H9 (cell line): Measurements from ENCODE around the gene CCDC192. TPM values are rescaled to one million over a fixed set of nuclear protein-coding genes. Genes with fewer than 3 reads are reported as not detected.

Experiments used
- DNase-seq: peaks from one replicate; pipeline ENCODE4 v3.0.0-alpha.2; 2017
- H2AFZ ChIP-seq: one replicate; pipeline ENCODE4 v1.6.1; 2013; ENCODE audit warnings: mild to moderate bottlenecking, low read length, control low read depth, moderate library complexity
- H2AK5ac ChIP-seq: 2 replicates; pipeline ENCODE4 v1.6.1; 2013; ENCODE audit warnings: low read length, control low read depth, mixed read lengths; ENCODE audit not compliant: insufficient read length
- H2BK120ac ChIP-seq: one replicate; pipeline ENCODE4 v1.6.1; 2013; ENCODE audit warnings: low read depth, mild to moderate bottlenecking, low read length, control low read depth, inconsistent platforms; ENCODE audit not compliant: poor library complexity, severe bottlenecking
- H2BK12ac ChIP-seq: 2 replicates; pipeline ENCODE4 v1.6.1; 2013; ENCODE audit warnings: low read length, control low read depth, mixed read lengths, low read depth; ENCODE audit not compliant: insufficient read length
- H2BK15ac ChIP-seq: 2 replicates; pipeline ENCODE4 v1.6.1; 2013; ENCODE audit warnings: low read depth, low read length, control low read depth
- H2BK20ac ChIP-seq: one replicate; pipeline ENCODE4 v1.6.1; 2013; ENCODE audit warnings: low read depth, mild to moderate bottlenecking, low read length, control low read depth, inconsistent platforms; ENCODE audit not compliant: poor library complexity, severe bottlenecking
- H2BK5ac ChIP-seq: 2 replicates; pipeline ENCODE4 v1.6.1; 2013; ENCODE audit warnings: low read length, control low read depth, mixed read lengths; ENCODE audit not compliant: insufficient read length
- H3K14ac ChIP-seq: 2 replicates; pipeline ENCODE4 v1.6.1; 2013; ENCODE audit warnings: low read length, control low read depth; ENCODE audit not compliant: insufficient read depth
- H3K18ac ChIP-seq: 2 replicates; pipeline ENCODE4 v1.6.1; 2013; ENCODE audit warnings: low read depth, mild to moderate bottlenecking, mixed read lengths, low read length, control low read depth; ENCODE audit not compliant: insufficient read length
- H3K23ac ChIP-seq: 2 replicates; pipeline ENCODE4 v1.6.1; 2013; ENCODE audit warnings: low read length, control low read depth, mixed read lengths, low read depth; ENCODE audit not compliant: insufficient read length
- H3K23me2 ChIP-seq: 2 replicates; pipeline ENCODE4 v1.6.1; 2013; ENCODE audit warnings: low read depth, mild to moderate bottlenecking, mixed read lengths, low read length, control low read depth; ENCODE audit not compliant: insufficient read length, poor library complexity, severe bottlenecking
- H3K27ac ChIP-seq: 2 replicates; pipeline ENCODE4 v1.5.1; 2013; ENCODE audit warnings: low read length, control low read depth, mixed read lengths, low read depth; ENCODE audit not compliant: insufficient read length
- H3K27me3 ChIP-seq: 2 replicates; pipeline ENCODE4 v1.6.1; 2013; ENCODE audit warnings: low read length, control low read depth, inconsistent platforms; ENCODE audit not compliant: insufficient read depth
- H3K4ac ChIP-seq: 2 replicates; pipeline ENCODE4 v1.6.1; 2013; ENCODE audit warnings: low read depth, mild to moderate bottlenecking, control low read depth, inconsistent platforms, low read length, moderate library complexity
- H3K4me1 ChIP-seq: 2 replicates; pipeline ENCODE4 v1.6.1; 2013; ENCODE audit warnings: low read length, control low read depth, inconsistent platforms; ENCODE audit not compliant: insufficient read depth
- H3K4me2 ChIP-seq: 2 replicates; pipeline ENCODE4 v1.6.1; 2013; ENCODE audit warnings: low read length, control low read depth, mixed read lengths; ENCODE audit not compliant: insufficient read length, insufficient read depth
- H3K56ac ChIP-seq: 2 replicates; pipeline ENCODE4 v1.6.1; 2013; ENCODE audit warnings: low read depth, mild to moderate bottlenecking, mixed read lengths, low read length, control low read depth; ENCODE audit not compliant: insufficient read length
- H3K79me1 ChIP-seq: 2 replicates; pipeline ENCODE4 v1.6.1; 2013; ENCODE audit warnings: low read depth, mild to moderate bottlenecking, moderate library complexity, low read length, control low read depth, inconsistent platforms; ENCODE audit not compliant: insufficient read depth, poor library complexity, severe bottlenecking
- H3K79me2 ChIP-seq: 2 replicates; pipeline ENCODE4 v1.6.1; 2013; ENCODE audit warnings: low read length, control low read depth, inconsistent platforms; ENCODE audit not compliant: insufficient read depth
- H3K9ac ChIP-seq: 2 replicates; pipeline ENCODE4 v1.6.1; 2013; ENCODE audit warnings: low read length, control low read depth, mixed read lengths; ENCODE audit not compliant: insufficient read length; ENCODE audit errors: extremely low read depth
- H3K9me3 ChIP-seq: one replicate; pipeline ENCODE4 v1.6.1; 2013; ENCODE audit warnings: low read depth, low read length, inconsistent platforms; ENCODE audit not compliant: control insufficient read depth
- H3T11ph ChIP-seq: one replicate; pipeline ENCODE4 v1.6.1; 2013; ENCODE audit warnings: mild to moderate bottlenecking, low read length, control low read depth, inconsistent platforms
- H4K20me1 ChIP-seq: one replicate; pipeline ENCODE4 v1.6.1; 2013; ENCODE audit not compliant: control insufficient read depth, insufficient read length, insufficient read depth
- H4K5ac ChIP-seq: 2 replicates; pipeline ENCODE4 v1.6.1; 2013; ENCODE audit warnings: low read depth, mild to moderate bottlenecking, mixed read lengths, low read length, control low read depth; ENCODE audit not compliant: insufficient read length
- H4K8ac ChIP-seq: replicated peaks from 2 replicates; pipeline ENCODE4 v1.6.1; 2013; ENCODE audit warnings: low read length, control low read depth, mixed read lengths, low read depth; ENCODE audit not compliant: insufficient read length
- H4K91ac ChIP-seq: 2 replicates; pipeline ENCODE4 v1.6.1; 2013; ENCODE audit warnings: low read depth, mild to moderate bottlenecking, moderate library complexity, mixed read lengths, low read length, control low read depth; ENCODE audit not compliant: insufficient read length
- H3K27ac Mint-ChIP-seq, 3 experiments: 2 replicates in 2 of 3; 3 replicates in 1 of 3; pipeline ENCODE4 v1.8.0; 2020 to 2021; ENCODE audit warnings: mixed read lengths in 3 of 3, mild to moderate bottlenecking in 1 of 3, moderate library complexity in 1 of 3
- H3K27me3 Mint-ChIP-seq: 2 replicates; pipeline ENCODE4 v1.8.0; 2021; ENCODE audit warnings: low read depth, mild to moderate bottlenecking, moderate library complexity, mixed read lengths
- H3K36me3 Mint-ChIP-seq, 3 experiments: 2 replicates in 2 of 3; 3 replicates in 1 of 3; pipeline ENCODE4 v1.8.0; 2020 to 2021; ENCODE audit warnings: low read depth in 3 of 3, mixed read lengths in 3 of 3; ENCODE audit not compliant: insufficient read depth in 1 of 3
- H3K4me1 Mint-ChIP-seq, 2 experiments: 2 replicates each; pipeline ENCODE4 v1.8.0; 2020; ENCODE audit warnings: mixed read lengths in 2 of 2
- H3K4me3 Mint-ChIP-seq, 2 experiments: 2 replicates in 1 of 2; 3 replicates in 1 of 2; pipeline ENCODE4 v1.8.0; 2020 to 2021; ENCODE audit warnings: mild to moderate bottlenecking in 2 of 2, mixed read lengths in 2 of 2, moderate library complexity in 1 of 2
- H3K9me3 Mint-ChIP-seq, 2 experiments: 2 replicates in 1 of 2; 3 replicates in 1 of 2; pipeline ENCODE4 v1.8.0; 2020; ENCODE audit warnings: mild to moderate bottlenecking in 2 of 2, mixed read lengths in 2 of 2, moderate library complexity in 1 of 2
- CTCF ChIP-seq: fragments of 200-600 bp; sonication (generic); conservative IDR thresholded peaks from 3 replicates; pipeline ENCODE4 v1.8.0; 2021; ENCODE audit warnings: antibody characterized with exemption, mild to moderate bottlenecking
- WGBS: extraction: QIAGEN DNeasy Blood & Tissue Kit; methylation state at CpG from one replicate; pipeline ENCODE4 v1.1.7; 2013; ENCODE audit warnings: missing lambda C conversion rate, low lambda C conversion rate, mixed read lengths; ENCODE audit not compliant: insufficient read length; ENCODE audit errors: extremely low coverage; 5-methylcytosine and 5-hydroxymethylcytosine counted together
- total RNA-seq: library from RNA; stranded (reverse); gene quantifications from 2 replicates; pipeline ENCODE4 v1.2.1, GENCODE V29; 2021

CCDC192 gene
- total RNA-seq, 1 experiment from 2014 or later, result not detected

- WGBS, result no CpG with 5 or more reads among the region's 2 CpGs
- no peak overlapping the region for H3K9ac ChIP-seq
- H3K4me3 Mint-ChIP-seq, result no peak overlapping the region
Measured at GRCh38 chr5:127801751-127802476, 98.7 kb downstream of the CCDC192 start.

More at GRCh38 chr5:127801751-127802476, 98.7 kb downstream of the CCDC192 start:
- H4K20me1 ChIP-seq, result no peaks in the 10 kb centered on the region
- H3T11ph ChIP-seq, result no peak overlapping the region
- Mint-ChIP-seq H3K9me3 (no peaks in the 10 kb centered on the region), H3K36me3 (no peaks in the 10 kb centered on the region), H3K4me1 (peaks cover 0 to 4% of the 10 kb centered on the region in 2 experiments; a peak in 2 of 4 replicates), H3K27me3 (no peaks in the 10 kb centered on the region), H3K27ac (no peak overlapping the region)
- H2BK15ac ChIP-seq, result no peak overlapping the region
- no peak overlapping the region for H2AFZ ChIP-seq
- no peak overlapping the region for H2AK5ac ChIP-seq
- H3K14ac ChIP-seq, result no peak overlapping the region
- no peak overlapping the region for H3K18ac ChIP-seq
- H2BK20ac ChIP-seq, result no peak overlapping the region
- no peaks in the 10 kb centered on the region for H3K23me2 ChIP-seq
- no peak overlapping the region for H2BK12ac ChIP-seq
- H3K56ac ChIP-seq, result no peak overlapping the region
- no peak for TF ChIP-seq CTCF
- no peak overlapping the region for H3K4me2 ChIP-seq
- H3K79me1 ChIP-seq, result no peaks in the 10 kb centered on the region
- H3K23ac ChIP-seq, result no peak overlapping the region
- H2BK5ac ChIP-seq, result no peak overlapping the region
- no peaks in the 10 kb centered on the region for H3K79me2 ChIP-seq
- H4K5ac ChIP-seq, result no peak overlapping the region
- no peak overlapping the region for H4K91ac ChIP-seq
- no peaks in the 10 kb centered on the region for H3K27me3 ChIP-seq
- no peak overlapping the region for H3K4ac ChIP-seq
- no peaks in the 10 kb centered on the region for H3K4me1 ChIP-seq
- H3K27ac ChIP-seq, result no peak overlapping the region
- no peak for DNase-seq
- H4K8ac ChIP-seq, result no peak overlapping the region
- no peak overlapping the region for H2BK120ac ChIP-seq
- H3K9me3 ChIP-seq, result no peaks in the 10 kb centered on the region
